K562 (cell line): Measurements from ENCODE around the gene NDOR1. TPM values are rescaled to one million over a fixed set of nuclear protein-coding genes. Genes with fewer than 3 reads are reported as not detected.

ENCODE experiments used
- DLX4 ChIP-seq: fragments of 250-450 bp; sonication (Bioruptor Pico); IDR thresholded peaks from 2 replicates; pipeline ENCODE4 v1.6.1; 2021; ENCODE audit warnings: mild to moderate bottlenecking
- E2F6 ChIP-seq, 2 experiments: IDR thresholded peaks; 2 replicates each; pipeline ENCODE4 v1.6.1; 2011; ENCODE audit warnings: borderline replicate concordance in 1 of 2, control low read depth in 1 of 2, low read depth in 1 of 2, low read length in 1 of 2, mild to moderate bottlenecking in 1 of 2, mixed read lengths in 1 of 2, moderate library complexity in 1 of 2; ENCODE audit not compliant: insufficient read depth in 1 of 2, insufficient read length in 1 of 2, poor library complexity in 1 of 2, severe bottlenecking in 1 of 2; ENCODE audit errors: extremely low read depth in 1 of 2
- ETS2 ChIP-seq: IDR thresholded peaks from 2 replicates; pipeline ENCODE4 v1.6.1; 2016; ENCODE audit warnings: borderline replicate concordance, missing genetic modification characterization, mild to moderate bottlenecking, moderate library complexity, missing compliant biosample characterization; ENCODE audit not compliant: poor library complexity, severe bottlenecking
- FIP1L1 ChIP-seq: fragments of 200-400 bp; formaldehyde crosslinking; IDR thresholded peaks from 2 replicates; pipeline ENCODE4 v1.6.1; 2018; ENCODE audit warnings: mild to moderate bottlenecking, low read depth, low read length; ENCODE audit not compliant: poor library complexity, severe bottlenecking
- HDAC1 ChIP-seq, 2 experiments: fragments of 450-650 bp; IDR thresholded peaks; 2 replicates each; pipeline ENCODE4 v1.6.1; 2016 to 2017; ENCODE audit warnings: inconsistent platforms in 1 of 2, mild to moderate bottlenecking in 1 of 2, moderate library complexity in 1 of 2
- ILK ChIP-seq: fragments of 450-650 bp; IDR thresholded peaks from 2 replicates; pipeline ENCODE4 v1.6.1; 2016; ENCODE audit warnings: missing genetic modification characterization, low read depth, mild to moderate bottlenecking, missing compliant biosample characterization, moderate library complexity, borderline replicate concordance
- MAX ChIP-seq: sonication (generic); formaldehyde crosslinking; IDR thresholded peaks from 2 replicates; pipeline ENCODE4 v1.9.0; 2022; ENCODE audit warnings: mild to moderate bottlenecking, missing genetic modification reagents
- NR1H2 ChIP-seq: sonication (generic); formaldehyde crosslinking; IDR thresholded peaks from 2 replicates; pipeline ENCODE4 v1.4.0; 2020; ENCODE audit warnings: mild to moderate bottlenecking, missing genetic modification reagents
- NR2C2 ChIP-seq, 2 experiments: fragments of 200-800 bp in 1 of 2; sonication (Bioruptor generic) in 1 of 2; sonication (generic) in 1 of 2; formaldehyde crosslinking in 1 of 2; IDR thresholded peaks; 2 replicates each; pipeline versions ENCODE4 v1.6.1 to v1.8.0; 2016 to 2022; ENCODE audit warnings: mild to moderate bottlenecking in 1 of 2, missing compliant biosample characterization in 1 of 2, missing genetic modification characterization in 1 of 2, missing genetic modification reagents in 1 of 2
- POLR2G ChIP-seq: fragments of 200-400 bp; formaldehyde crosslinking; IDR thresholded peaks from 2 replicates; pipeline ENCODE4 v1.6.1; 2017; ENCODE audit warnings: low read depth, mild to moderate bottlenecking, antibody characterized with exemption, low read length, moderate library complexity
- TBL1XR1 ChIP-seq, 2 experiments: IDR thresholded peaks; 2 replicates each; pipeline ENCODE4 v1.6.1; 2012; ENCODE audit warnings: improper control_type of control experiment in 2 of 2, low read length in 2 of 2, mild to moderate bottlenecking in 1 of 2
- ZNF146 ChIP-seq: IDR thresholded peaks from one replicate; pipeline ENCODE4 v1.6.1; 2018; ENCODE audit warnings: missing compliant biosample characterization; ENCODE audit not compliant: unreplicated experiment
- ZNF740 ChIP-seq, 3 experiments: fragments of 200-800 bp in 1 of 3; sonication (Bioruptor generic) in 1 of 3; sonication (generic) in 1 of 3; formaldehyde crosslinking in 1 of 3; IDR thresholded peaks; 2 replicates each; pipeline versions ENCODE4 v1.6.1 to v1.8.0; 2016 to 2022; ENCODE audit warnings: mild to moderate bottlenecking in 2 of 3, missing compliant biosample characterization in 2 of 3, missing genetic modification characterization in 2 of 3, missing genetic modification reagents in 1 of 3
- polyA plus RNA-seq, 8 experiments: library from polyadenylated mRNA; depleted of rRNA in 4 of 8; stranded (reverse) in 5 of 8; unstranded in 3 of 8; fragments of >200 nt; fragmentation: Nextera tagmentation in 2 of 8; fragmentation: Illumina TruSeq in 1 of 8; extraction: Ambion mirVana in 2 of 8; extraction: Trizol in 1 of 8; gene quantifications; 2 replicates each; pipeline versions ENCODE4 v1.2.1 to v1.2.3, GENCODE V29; 2011 to 2014; ENCODE audit warnings: inconsistent platforms in 1 of 8, missing spikeins in 1 of 8
- total RNA-seq, 7 experiments: library from RNA; depleted of rRNA in 6 of 7; stranded (reverse); fragments of >200 nt in 6 of 7; fragmentation: Illumina TruSeq in 2 of 7; extraction: Trizol in 2 of 7; gene quantifications; 2 replicates each; pipeline versions ENCODE4 v1.2.1 to v1.2.3, GENCODE V29; 2011 to 2021; ENCODE audit warnings: low replicate concordance in 1 of 7

The NDOR1 gene
- total and polyA plus RNA-seq, 9 of the 15 experiments (the other 6 are each of a cell fraction or from before 2014, with no cell fraction given) = 0.06 to 36.9 (median 6.9) TPM

GRCh38 chr9:137232510-137232909 is 27.0 kb downstream of the NDOR1 start (continued):
- TF ChIP-seq HDAC1 (IDR thresholded peaks at IDR 0.05) (no peak), POLR2G (peak; percentile 4; the same call in 1 of the 2 replicates), E2F6 (IDR thresholded peaks at IDR 0.05; ENCODE audit: borderline replicate concordance in 1 of 2, extremely low read depth in 1 of 2, insufficient read depth in 1 of 2, insufficient read length in 1 of 2, low read depth in 1 of 2, low read length in 1 of 2, poor library complexity in 1 of 2, severe bottlenecking in 1 of 2) (peak in 1 of 2 experiments; percentile 31), ZNF740 (CRISPR knock-in tag; IDR thresholded peaks at IDR 0.05) (0 out of 2 replicates have a peak, but pooled peaks have one; percentile 21), ZNF740 (tag; IDR thresholded peaks at IDR 0.05) (no peak), ZNF146 (CRISPR knock-in tag) (no peak), NR1H2 (CRISPR knock-in tag) (no peak), ETS2 (tag) (no peak), NR2C2 (CRISPR knock-in tag; IDR thresholded peaks at IDR 0.05) (no peak), NR2C2 (tag; IDR thresholded peaks at IDR 0.05) (no peak), TBL1XR1 (IDR thresholded peaks at IDR 0.05; ENCODE audit: low read length in 2 of 2) (no peak), ILK (tag) (no peak), FIP1L1 (no peak), DLX4 (no peak), MAX (CRISPR knock-in tag) (peak; percentile 41; the same call in 1 of the 2 replicates)
- TF ChIP-seq, all 486 proteins: peak for 4
